Umbilical cord (tissue), 2 donors: ENCODE measurements around the gene MAP1S. TPM values are rescaled to one million over a fixed set of nuclear protein-coding genes. Genes with fewer than 3 reads are reported as not detected.

Experiments used
- DNase-seq: peaks from one replicate; pipeline ENCODE4 v3.0.0-alpha.2; 2015; ENCODE audit warnings: low spot score
- total RNA-seq: library from RNA; depleted of rRNA; stranded (reverse); fragments of >200 nt; gene quantifications from one replicate; pipeline ENCODE4 v1.2.3, GENCODE V29; 2014; ENCODE audit warnings: low replicate concordance; ENCODE audit not compliant: insufficient read depth

MAP1S gene, protein sequence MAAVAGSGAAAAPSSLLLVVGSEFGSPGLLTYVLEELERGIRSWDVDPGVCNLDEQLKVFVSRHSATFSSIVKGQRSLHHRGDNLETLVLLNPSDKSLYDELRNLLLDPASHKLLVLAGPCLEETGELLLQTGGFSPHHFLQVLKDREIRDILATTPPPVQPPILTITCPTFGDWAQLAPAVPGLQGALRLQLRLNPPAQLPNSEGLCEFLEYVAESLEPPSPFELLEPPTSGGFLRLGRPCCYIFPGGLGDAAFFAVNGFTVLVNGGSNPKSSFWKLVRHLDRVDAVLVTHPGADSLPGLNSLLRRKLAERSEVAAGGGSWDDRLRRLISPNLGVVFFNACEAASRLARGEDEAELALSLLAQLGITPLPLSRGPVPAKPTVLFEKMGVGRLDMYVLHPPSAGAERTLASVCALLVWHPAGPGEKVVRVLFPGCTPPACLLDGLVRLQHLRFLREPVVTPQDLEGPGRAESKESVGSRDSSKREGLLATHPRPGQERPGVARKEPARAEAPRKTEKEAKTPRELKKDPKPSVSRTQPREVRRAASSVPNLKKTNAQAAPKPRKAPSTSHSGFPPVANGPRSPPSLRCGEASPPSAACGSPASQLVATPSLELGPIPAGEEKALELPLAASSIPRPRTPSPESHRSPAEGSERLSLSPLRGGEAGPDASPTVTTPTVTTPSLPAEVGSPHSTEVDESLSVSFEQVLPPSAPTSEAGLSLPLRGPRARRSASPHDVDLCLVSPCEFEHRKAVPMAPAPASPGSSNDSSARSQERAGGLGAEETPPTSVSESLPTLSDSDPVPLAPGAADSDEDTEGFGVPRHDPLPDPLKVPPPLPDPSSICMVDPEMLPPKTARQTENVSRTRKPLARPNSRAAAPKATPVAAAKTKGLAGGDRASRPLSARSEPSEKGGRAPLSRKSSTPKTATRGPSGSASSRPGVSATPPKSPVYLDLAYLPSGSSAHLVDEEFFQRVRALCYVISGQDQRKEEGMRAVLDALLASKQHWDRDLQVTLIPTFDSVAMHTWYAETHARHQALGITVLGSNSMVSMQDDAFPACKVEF
- total RNA-seq: 10.4 TPM

DNA sequence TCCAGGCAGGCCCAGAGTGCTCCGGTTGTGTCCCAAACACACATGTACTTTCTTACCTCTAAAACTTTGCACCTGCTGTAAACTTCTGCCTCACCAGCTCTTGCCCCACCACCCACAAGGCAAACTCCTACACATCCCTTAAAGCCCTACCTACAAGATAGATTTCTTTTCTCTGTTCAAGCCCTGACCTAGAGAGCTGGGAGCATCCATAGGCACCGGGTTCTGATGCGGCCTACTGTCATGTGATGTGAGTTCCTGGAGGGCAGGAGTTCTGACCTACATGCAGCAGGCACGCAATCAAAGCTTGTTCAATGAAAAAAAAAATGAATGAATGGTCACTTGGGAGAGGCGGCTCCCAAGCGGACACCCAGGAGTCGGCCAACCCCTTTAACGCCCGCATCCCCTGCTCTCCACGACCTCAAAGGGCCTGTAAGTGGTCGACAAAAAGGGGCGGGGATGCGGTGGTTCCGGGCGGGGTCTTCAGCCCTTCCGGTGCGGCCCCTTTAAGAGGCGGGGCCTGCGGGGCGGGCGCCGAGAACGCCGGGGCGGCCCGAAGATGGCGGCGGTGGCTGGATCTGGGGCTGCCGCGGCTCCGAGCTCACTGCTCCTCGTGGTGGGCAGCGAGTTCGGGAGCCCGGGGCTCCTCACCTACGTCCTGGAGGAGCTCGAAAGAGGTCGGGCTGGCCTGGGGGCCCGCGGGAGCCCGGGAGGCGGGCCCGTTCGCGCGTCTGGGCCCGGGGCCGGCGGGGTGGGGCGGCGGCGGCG lies at the start of gene MAP1S:
Gene MAP1S (plus strand): TSS at position 534 of the 765 bp plus-strand sequence. CDS start 23 bp downstream, at position 557.
- DNase-seq: peak; percentile 68

DNA sequence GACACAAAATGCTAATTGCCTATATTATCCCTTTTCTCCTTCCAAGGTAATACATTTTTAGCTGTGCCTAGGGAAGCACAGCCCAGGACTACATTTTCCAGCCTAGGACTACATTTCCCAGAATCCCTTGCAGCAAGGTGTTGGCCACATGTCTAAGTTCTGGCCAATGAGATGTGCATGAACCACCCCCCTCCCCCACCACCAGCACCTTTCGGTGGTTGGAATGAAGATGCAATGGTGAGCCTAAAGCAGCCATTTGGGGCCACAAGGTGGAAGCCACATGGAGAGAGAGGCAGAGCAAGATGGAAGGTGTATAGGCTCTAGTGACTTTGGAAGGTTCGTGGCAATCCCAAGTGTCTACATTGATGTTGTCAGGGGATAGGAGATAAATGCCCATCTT lies 47.4 kb upstream of the MAP1S start:
- DNase-seq: no peak

DNA sequence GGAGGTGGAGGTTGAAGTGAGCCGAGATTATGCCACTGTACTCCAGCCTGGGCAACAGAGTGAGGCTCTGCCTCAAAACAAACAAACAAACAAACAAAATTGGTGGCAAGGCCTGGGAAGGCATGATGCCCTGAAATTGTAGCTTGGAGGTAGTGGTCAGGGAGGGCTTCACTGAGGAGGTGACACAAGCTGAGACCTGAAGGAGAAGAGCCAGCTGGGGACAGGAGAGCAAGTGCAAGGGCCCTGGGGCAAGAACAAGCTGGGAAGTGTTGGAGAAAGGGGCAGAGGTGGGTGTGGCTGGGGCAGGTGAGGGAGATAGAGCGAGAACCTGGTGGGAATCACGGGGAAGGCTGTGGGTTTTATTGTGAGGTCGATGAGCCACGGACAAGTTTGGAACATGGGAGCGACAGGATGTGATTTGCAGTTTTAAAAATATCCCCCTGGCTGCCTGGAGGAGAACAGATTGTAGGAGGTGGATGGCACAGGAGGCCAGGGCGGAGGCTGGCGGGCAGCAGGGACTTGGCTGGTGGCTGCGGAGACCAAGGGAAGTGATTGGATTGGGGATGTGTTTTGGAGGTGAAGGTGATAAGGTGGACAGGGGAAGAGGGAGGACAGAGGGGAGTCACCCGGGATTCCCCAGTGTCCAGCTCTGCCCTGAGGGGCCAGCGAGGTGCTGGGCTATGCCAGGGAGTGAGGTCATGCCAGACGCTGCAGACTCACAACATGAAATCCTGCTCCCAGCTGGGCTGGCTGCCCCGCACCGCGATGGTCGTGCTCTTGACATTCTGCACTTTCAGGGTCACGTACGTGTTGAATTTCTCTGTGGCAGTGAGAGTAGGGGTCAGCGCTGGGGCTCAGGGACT lies 45.1 kb upstream of the MAP1S start:
- DNase-seq: no peak

DNA sequence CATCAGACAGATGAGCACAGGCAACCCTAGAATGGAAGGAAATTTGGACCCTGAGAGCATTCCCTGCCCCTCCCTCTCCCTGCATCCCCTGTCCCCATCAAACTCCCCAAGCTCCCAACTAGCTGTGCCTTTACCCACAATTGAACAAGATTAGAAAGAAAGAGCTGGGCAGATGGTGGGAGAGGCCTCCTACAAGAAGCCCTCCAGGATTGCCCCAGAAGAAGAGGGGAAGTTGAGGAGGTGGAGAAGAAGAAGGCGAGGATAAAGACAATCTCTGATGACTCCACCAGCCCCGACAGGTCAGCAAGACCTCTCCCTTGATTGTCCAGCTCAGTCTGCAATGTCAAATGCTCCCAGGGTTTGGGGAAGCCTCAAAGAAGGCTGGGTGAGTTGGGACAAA lies 43.0 kb upstream of the MAP1S start:
- no peak for DNase-seq

DNA sequence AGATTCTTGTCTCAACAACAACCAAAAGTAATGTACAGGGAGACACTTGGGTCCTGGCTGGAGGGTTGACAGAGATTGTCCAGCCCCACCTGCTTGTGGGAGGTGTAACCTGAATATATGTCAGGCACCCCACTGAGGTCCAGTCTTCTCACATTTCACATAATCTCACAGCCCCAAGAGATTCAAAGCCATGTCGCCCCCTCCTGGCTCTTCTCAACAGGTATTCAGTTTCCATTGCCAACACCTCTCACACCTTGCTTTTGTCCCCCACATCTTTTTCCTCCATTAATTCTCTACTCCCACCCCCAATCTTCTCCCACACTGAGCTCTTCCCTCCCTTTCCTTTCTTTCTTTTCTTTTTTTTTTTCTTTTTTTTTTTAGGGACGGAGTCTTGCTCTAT lies 42.3 kb upstream of the MAP1S start:
- DNase-seq: no peak

DNA sequence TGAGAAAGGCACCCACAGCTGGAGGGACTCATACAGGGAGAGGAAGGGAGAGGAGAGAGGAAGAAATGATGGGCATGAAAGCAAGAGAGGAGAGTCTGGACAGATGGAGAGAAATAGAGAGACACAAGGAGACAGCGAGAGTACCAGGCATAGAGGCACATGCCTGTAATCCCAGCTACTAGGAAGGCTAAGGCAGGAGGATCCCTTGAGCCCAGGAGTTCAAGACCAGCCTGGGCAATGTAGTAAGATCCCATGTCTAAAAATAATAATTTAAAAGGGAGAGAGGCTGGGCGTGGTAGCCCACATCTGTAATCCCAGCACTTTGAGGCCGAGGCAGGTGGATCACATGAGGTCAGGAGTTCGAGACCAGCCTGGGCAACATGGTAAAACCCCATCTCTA lies 40.4 kb upstream of the MAP1S start:
- no peak for DNase-seq

DNA sequence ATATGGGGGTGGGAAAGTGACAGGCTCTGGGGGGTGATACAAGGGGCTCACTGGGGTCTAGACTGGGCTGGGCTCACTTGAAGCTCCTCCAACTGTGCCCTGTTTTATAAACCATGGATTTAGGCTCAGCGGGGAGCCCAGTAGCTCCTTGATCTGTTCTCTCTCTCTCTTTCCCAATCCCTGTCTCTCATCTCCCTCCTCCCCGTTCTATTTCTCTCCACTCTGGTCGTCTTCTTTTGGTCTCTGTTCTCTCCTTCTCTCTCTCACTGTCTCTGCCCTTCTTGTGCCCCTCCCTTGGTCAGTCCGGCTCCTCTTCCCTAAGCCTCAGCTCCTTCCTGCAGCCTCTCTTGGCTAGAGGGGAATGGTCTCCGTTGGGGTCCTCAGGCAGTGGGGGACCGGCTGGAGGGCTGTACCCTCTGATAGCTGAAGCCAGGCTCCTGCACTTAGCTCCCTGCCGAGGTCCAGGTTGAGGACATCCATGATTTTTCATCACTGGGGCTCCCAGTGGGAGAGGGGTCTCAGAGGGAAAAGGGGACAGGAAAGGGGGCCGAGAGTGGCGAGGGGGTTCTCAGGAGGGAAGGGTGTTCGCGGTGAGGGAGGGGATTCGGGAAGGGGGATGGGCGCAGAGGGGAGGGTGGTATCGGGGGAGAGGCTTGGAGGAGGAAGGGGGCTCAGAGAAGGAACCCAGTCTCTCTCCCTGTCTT lies 39.6 kb upstream of the MAP1S start:
- no peak for DNase-seq

DNA sequence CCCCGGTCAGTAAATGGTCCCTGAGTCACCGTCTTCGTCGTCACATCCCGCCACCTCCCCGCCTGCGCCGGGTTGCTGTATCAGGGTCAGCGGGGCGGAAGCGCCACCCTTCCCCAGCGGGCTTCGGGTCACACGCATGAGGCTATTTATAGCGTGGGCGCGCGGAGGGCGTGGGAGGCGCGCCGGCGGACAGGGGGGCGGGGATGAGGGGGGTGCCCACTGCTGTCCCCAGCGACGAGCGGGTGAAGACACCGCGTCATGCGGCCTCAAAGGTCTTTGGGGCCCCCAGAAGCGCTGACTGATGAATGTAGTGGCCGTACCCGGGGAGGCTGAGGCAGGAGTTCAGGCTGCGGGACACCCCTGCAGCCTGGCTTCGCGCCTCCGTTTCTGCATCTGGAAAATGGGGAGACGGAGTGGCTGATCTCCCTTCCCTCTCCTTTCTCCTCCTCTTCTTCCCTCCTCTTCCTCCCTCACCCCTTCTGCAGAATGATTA lies 39.0 kb upstream of the MAP1S start:
- DNase-seq: peak; percentile 23

DNA sequence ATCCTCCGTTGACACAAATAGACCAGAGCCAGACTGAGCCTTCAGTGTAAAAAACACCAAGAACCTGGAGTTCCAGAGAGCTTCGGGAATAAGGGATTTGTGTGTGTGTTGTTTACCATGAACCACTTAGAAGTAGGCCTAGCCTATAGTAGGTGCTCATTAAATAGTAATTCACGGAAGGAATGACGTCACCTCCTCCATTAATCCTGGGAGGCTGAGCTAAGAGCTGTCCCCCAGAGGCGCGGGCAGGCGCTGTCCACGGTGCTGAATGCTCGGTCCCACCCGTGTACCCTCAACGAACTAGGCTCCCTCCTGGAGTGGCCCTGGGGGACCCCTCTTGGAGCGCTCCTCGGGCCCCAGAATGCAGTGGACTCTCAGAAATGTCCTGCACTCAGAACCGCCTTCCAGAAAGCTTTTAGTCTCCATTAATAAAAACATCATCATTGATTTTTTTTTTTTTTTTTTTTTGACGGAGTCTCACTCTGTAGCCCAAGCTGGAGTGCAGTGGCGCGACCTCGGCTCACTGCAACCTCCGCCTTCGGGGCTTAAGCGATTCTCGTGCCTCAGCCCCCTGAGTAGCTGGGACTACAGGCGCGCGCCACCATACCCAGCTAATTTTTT lies 37.7 kb upstream of the MAP1S start:
- DNase-seq: no peak

DNA sequence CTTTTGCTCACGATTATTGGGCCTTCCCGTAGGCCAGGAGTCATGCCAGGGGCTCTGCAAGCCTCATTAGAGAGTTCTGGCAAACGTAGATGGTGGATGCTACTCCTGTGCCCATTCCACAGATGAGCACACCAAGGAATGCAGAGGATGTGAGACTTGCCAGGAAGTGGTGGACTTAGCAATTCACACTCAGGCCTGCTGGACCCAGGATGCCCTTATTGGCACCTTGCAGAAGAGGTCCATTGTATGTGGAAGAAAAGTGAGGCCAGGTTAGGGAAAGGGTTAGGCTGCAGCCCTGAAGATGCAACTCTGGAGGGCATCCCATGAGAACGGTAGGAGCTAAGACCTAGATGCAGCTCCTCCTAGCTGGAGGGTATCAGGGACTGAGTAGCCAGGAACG lies 37.0 kb upstream of the MAP1S start:
- no peak for DNase-seq

DNA sequence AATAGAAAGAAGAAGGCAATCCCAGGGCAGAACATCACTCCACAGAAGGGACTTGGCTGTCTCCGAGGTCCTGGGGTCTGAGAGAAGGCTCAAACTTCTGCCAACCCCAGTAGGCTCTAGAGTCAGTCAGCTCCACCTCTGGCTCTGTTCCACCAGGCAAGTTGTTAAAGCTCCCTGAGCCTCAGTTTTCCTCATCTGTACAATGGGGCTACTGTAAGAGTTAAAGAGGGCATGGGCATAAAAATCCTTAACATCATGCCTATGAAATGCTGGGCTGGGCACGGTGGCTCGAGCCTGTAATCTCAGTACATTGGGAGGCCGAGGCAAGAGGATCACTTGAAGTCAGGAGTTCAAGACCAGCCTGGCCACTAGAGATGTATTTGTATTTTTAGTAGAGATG lies 36.2 kb upstream of the MAP1S start:
- no peak for DNase-seq

DNA sequence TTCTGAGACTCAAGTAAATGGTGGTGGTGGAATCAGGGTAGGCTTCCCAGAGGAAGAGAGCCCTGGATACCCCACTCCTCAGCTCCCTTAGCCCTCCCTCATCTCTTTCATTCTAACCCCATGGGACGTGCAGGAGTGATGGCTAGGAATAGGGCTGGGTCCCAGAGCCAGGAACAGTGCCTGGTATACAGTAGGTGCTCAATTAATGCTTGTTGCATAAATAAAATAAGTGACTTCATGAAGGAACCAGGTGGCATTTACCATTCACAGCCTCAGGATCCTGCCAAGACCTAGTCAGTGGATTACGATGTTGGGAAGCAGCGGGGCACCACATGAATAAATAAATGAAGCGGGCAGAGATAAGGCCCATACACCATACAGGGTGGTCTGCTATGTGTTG lies 35.0 kb upstream of the MAP1S start:
- no peak for DNase-seq

DNA sequence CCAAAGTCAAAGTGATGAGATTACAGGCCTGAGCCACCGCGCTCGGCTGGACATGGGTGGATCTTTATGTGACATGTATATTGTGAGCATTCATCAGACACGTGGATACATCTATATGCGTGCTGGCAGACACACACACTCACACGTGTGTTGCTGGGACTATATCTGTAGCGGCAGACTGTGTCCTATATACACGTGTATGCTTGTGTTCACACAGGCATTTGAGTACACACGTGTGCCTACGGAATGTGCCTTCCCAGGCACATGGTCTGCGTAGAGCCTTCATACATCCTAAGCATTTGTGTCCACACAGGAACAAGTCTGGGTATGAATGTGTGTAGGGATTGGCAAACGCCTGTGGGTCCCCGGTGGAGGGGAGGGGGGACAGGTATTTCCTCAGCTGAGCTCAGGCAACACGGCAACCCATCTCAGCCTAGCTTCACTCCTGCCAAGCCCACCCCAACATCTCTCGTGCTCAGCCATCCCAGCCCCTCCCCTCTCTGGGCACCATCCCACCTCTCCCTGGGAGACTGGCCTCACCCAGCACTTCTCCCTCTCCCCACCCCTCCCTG lies 33.7 kb upstream of the MAP1S start:
- no peak for DNase-seq

DNA sequence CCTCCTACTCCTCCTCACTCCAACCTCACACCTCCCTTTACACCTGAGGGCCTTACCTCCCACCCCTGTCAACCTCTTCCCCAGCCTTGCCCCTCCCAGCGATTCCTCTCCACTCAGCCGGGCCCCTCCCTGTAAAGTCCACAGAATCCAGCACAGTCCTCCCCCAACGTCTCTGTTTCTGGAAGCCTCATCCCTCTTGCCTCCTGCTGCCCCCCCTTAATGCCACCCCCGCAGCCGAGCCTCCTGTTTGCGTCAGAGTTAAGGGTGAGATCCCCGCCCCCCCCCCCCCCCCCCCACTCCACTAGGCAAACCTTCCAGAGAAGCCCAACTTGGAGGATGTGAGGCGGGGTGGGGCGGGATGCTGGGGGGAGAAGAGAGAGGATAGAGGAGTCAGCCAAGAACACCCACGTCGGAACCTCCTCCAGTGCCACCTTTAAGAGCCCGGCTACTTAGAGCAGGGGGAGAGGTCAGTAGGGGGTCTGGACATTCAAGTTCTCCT lies 33.2 kb upstream of the MAP1S start:
- no peak for DNase-seq

DNA sequence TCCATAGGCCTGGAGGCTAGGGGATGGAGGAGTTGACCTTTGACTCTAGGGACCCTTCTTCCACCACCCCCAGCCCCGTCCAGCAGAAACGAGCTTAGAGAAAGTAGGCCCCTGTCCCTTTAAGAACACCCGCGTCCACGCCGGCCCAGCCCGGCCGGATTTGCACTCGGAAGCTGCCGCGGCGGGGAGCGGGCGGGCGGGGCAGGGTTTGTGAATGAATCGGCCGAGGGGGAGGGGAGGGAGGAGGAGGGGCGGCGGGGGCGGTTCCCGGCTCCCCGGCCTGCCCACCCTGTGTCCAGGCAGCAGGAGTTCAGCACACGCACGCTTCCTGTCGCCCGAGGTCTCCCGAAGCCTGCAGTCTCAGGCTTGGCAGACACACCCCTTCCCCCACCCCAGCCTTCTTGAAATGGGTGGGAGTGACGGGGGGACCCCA lies 32.7 kb upstream of the MAP1S start:
- no peak for DNase-seq

DNA sequence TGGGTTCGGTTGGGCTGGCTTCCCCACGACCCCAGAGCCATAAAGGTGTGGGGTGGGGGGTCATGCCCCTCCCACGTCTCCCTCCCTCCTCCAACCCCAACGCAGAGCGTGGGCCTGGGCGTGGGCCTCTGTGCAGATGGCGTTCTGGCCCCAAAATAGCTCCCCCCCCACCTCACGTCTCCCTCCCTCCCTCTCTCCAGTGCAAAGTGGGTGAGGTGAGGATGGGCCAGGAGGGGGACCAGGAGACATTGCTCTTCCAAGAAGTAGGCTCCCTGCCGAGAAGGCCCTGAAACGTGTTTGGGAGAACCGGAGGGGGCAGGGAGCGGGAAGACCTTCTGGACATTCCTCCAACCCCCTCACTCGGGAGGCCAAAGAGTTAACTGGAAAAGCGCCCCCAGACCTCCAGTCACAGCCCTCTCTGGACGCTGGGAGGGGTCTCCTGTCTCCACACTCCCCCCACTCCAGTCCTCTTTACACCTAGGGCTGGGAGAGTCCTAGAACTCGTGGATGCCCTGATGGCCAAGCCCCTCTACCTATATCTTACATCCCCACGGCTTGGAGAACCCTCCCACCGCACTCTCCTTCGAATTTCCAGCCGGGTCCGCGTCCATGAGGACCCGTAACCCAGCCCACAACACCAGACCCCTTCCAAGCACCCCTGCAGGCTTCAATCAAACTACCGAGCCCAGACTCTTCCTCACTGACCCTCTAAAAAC lies 32.0 kb upstream of the MAP1S start:
- DNase-seq: no peak

DNA sequence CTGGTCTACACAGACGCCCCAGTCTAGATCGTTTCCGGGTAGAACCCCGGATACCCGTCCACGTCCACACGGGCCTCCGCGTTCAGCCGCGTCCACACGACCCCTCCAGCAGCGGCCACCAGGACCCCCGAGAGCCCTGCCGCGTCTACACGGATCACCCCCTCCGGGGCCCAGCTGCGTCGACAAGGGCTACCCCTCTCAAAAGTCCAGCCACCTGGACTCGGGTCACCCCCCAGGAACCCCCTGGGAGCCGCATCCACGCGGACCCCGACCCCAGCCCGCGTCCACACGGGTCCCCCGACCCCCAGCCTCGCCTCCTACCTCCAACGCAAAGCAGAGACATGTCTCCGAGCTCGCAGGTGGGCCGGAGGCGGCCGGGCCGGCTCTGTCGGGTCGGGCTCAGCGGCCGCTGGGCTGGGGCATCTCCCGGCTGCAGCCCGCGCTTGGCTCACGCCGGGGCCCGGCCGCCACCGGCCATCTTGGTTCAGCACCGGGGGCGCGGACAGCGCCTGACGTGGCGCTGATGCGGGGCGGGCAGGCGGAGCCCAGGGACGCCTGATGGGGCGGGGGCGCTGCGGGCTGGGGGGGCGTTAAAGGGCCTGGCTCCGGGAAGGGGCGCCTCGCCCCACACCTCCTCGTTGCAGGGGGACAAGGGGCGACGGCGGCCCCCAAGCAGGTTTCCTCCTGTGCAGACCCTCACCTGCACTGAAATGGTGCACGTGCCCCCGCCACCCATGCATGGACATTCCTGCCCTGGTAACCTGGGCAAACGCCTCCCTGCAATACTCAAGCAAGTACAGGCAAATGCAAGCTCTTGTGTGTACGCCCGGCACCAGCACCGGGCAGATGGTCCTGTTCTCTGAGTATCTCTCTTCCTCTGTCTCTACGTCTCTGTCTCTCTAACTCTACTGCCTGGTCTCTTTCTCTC lies 31.2 kb upstream of the MAP1S start, which contains the start of gene UNC13A:
Gene UNC13A (minus strand): TSS at position 498 of the 928 bp plus-strand sequence. CDS start 155 bp downstream, at position 343.
- peak; percentile 42 for DNase-seq
